MM.1S (cell line): ENCODE data around the gene UHRF1.

ENCODE experiments used
- EZH2 ChIP-seq: fragments of 300-600 bp; sonication (generic); optimal IDR thresholded peaks from 2 replicates; pipeline ENCODE3; 2017; ENCODE audit warnings: low read depth, mild to moderate bottlenecking, antibody characterized with exemption, low read length, mixed read lengths
- TF ChIP-seq, protein P1 (sequence below): fragments of 300-600 bp; sonication (generic); IDR thresholded peaks from 2 replicates; pipeline ENCODE4 v1.5.1; 2016; ENCODE audit warnings: antibody characterized with exemption, low read length, mixed read lengths

- TF ChIP-seq, protein P1, sequence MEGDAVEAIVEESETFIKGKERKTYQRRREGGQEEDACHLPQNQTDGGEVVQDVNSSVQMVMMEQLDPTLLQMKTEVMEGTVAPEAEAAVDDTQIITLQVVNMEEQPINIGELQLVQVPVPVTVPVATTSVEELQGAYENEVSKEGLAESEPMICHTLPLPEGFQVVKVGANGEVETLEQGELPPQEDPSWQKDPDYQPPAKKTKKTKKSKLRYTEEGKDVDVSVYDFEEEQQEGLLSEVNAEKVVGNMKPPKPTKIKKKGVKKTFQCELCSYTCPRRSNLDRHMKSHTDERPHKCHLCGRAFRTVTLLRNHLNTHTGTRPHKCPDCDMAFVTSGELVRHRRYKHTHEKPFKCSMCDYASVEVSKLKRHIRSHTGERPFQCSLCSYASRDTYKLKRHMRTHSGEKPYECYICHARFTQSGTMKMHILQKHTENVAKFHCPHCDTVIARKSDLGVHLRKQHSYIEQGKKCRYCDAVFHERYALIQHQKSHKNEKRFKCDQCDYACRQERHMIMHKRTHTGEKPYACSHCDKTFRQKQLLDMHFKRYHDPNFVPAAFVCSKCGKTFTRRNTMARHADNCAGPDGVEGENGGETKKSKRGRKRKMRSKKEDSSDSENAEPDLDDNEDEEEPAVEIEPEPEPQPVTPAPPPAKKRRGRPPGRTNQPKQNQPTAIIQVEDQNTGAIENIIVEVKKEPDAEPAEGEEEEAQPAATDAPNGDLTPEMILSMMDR, result no peak
- TF ChIP-seq EZH2, result no peak
Observed at GRCh38 chr19:4972509-4973230, 63.4 kb downstream of the UHRF1 start.
